ENCODE data around the gene LMOD3.

GRCh38 chr3:69091389-69092029, 30.9 kb downstream of the LMOD3 start:
- no peak for TF ChIP-seq GATA3 (IDR thresholded peaks at IDR 0.05; ENCODE audit: low read depth, low read length)
- no peak for TF ChIP-seq GATA2 (IDR thresholded peaks at IDR 0.05; ENCODE audit: low read depth, low read length)

All from SH-SY5Y (cell line).